Stimulated activated CD4-positive, alpha-beta T cell treated with anti-CD3 and anti-CD28 coated beads, Interleukin-4, amount 100 ng/mL, for 4 hours (primary cell): ENCODE results near the gene ATP11A.
"Not testable (repeated sequence)": the region's sequence is repeated elsewhere in the genome, so short reads cannot be mapped to it uniquely, and the experiment has no call there.

Experiments used
- DNase-seq, 2 experiments: peaks; one replicate each; pipeline ENCODE4 v3.0.0-alpha.2; 2020

Gene ATP11A

DNA sequence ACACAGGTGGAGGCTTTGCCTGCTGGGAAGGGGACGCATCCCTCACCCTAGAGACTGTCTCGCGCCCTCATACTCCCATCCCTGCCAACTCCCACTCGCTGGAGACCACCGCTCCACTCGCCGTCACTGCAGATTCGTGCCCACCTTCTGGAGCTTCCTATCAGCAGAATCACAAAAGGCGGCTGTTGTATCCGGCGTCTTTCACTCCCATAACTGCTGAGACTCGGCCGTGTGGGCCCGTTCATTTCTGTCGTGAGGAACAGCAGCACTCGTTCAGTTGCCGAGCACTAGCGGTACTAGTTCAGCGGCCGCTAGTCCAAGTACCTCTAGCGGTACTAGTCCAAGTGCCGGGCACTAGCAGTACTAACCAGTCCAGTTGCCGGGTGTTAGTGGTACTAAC, 154.6 kb downstream of the ATP11A start:
- no peak for DNase-seq

DNA sequence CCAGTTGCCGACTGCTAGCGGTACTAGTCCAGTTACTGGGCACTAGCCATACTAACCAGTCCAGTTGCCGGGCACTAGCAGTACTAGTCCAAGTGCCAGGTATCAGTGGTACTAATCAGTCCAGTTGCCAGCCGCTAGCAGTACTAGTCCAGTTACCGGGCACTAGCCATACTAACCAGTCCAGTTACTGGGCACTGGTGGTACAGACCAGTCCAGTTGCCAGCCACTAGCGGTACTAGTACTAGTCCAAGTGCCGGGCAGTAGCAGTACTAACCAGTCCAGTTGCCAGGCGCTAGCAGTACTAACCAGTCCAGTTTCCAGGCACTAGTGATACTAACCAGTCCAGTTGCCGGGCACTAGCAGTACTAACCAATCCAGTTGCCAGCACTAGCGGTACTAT, 155.0 kb downstream of the ATP11A start:
- no peak for DNase-seq

DNA sequence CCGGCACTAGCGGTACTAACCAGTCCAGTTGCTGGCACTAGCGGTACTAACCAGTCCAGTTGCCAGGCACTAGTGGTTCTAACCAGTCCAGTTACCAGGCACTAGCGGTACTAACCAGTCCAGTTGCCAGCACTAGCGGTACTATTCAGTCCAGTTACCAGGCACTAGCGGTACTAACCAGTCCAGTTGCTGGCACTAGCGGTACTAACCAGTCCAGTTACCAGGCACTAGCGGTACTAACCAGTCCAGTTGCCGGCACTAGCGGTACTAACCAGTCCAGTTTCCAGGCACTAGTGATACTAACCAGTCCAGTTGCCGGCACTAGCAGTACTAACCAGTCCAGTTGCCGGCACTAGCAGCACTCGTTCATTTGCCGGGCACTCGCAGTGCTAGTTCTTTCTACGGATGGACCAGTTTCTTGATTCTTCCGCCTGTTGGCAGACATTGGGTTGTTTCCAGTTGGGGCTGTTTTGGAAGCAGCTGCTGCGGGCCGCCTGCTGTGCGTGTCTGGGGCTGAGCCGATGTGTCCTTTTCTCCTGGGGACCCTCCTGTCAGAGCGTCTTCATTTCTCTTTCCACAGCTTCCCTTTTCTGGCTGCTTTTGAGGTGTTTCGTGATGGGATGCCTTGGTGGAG, 155.8 kb downstream of the ATP11A start:
- DNase-seq = no peak

DNA sequence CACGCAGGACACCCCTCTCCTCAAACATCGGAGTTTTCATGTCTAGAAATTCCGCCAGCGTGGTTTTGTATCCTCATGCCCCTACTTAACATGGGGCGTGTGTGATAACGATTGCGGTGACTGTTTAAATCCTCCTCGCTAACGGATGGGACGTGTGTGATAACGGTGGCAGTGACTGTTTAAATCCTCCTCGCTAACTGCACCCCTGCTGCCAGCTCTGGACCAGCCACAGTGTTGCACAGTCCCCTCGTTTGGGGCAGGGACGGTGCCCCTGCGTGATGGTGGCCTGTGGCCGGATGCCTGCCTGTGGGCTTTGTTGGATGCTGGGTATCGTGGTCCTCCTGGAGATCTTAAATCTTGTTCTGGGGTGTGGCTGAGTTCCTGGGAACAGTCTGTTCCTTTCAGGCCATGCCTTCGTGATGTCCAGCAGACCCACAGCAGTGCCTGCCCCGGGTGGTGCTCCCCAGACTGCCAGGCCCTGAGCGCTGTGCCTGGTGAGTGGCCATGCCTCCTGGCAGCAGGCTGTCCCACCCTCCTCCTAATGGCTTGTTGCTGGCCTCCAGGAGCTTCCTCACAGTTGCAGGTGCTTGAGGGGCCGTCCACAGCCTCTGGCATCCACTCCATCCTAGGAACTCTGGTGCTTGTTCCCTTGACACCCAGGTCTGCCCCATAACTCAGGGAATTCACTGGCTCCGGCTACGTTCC, 156.7 kb downstream of the ATP11A start:
- no peak for DNase-seq

DNA sequence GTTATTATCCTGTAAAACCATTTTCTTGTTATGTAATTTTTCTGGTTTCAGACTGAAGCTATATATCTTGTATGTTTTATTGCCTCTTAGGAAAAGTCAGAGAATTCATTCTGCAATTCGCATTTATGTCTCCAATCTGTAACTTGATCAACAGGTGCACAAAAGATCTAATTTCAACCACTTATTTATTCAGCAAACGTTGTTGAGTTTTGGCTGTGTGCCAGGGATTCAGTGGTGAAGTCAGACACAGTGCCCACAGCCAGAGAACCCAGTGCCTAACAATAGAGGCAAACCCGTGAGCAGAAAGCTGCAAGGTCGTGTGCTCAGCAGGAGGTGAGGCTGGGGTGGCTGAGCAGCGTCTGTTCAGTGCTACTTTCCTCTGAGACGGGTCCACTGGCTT, 159.7 kb downstream of the ATP11A start:
- no peak for DNase-seq

DNA sequence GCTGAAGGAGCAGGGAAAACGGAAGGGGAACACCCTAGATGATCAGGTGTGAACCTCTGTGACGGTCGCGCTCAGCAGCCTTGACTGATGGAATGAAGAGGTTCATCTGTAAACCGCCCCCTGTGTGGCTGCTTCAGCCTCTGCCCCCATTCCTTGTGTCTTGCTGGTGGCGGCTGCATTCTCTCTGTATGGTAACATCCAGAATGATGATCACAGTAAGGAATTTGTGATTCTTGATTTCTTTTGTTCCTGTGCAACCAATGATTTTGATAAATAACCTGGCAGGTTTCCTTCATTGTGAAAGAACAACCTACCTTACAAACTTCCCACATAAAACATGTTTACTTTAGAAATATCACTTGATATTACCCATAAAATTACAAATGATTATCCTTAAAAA, 160.4 kb downstream of the ATP11A start:
- no peak for DNase-seq

DNA sequence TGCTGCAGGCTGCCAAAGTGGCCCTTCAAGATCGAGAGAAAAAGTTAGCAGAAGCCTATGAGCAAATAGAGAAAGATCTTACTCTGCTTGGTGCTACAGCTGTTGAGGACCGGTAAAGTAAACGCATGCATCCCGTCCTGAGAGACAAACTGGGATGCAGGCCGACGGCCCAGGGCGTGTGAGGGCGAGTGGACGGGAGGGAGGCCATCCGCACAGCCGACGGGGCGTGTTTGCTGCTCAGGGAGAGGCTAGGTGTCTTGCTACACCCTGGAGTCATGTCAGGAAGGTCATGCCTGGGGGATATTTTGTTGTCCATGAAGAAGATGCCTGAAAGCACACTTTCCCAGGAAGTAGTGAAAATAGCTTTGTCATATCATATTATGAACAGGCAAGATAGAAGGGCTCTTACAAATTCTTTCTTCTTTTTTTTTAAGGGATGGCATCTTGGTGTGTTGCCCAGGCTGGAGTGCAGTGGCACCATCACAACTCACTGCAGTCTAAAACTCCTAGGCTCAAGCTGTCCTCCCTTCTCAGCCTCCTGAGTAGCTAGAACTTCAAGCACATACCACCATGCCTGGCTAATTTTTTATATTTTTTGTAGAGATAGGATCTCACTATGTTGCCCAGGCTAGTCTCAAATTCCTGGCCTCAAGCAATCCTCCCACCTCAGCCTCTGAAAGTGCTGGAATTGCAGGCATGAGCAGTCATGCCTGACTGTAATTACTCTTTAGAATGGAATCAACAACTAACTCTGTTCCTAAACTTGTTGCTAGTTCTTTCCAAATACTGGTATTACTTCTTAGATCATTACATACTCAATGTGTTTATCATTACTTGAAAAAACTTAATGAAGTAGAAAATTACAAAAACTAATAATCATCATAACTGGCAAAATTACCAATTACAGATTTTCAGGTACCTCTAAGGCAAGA, 161.5 kb downstream of the ATP11A start:
- DNase-seq = no peak

DNA sequence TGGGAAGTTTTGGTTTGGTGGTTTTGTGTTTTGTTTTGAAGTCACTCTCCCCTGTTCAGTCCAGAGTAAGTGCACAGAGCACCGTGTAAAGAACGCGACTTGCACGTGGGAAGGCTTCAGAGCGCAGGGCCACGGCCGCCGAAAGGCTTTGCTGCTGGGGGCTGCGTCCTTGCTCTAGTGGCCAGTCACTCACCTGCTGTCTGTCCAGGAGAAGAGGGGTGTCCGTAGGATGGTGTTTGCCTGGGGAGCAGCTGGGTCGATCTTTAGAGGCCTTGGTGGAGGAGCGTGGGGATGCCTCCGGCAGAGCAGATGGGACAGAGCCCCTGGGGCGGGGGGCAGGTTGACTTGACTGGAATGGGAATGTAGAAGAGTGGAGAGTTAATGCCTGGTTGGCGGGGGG, 162.6 kb downstream of the ATP11A start:
- no peak for DNase-seq

DNA sequence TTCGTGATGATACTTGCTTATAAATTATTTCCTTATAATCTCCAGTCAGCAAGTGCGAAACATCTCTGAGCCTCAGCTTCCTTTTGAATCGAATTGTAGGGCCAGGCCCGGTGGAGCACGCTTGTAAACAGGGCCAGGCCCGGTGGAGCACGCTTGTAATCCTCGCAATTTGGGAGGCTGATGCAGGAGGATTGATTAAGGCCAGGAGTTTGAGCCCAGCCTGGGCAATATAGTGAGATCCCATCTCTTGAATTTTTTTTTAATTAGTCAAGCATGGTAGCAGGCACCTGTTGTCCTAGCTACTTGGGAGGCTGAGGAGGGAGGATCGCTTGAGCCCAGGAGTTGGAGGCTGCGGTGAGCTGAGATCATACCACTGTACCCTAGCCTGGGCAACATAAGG, 163.0 kb downstream of the ATP11A start:
- no peak for DNase-seq

DNA sequence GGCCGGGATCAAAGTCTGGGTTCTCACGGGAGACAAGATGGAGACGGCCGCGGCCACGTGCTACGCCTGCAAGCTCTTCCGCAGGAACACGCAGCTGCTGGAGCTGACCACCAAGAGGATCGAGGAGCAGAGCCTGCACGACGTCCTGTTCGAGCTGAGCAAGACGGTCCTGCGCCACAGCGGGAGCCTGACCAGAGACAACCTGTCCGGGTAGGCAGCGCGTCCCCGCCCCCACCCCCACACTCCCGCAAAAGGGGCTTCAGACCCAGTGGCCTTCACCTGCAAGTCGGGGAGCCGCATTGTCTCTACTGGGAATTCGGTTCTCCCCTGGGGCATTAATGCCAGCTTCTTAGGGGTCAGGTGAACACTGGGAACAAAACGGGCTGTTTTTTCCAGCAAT, 164.5 kb downstream of the ATP11A start:
- DNase-seq = no peak

DNA sequence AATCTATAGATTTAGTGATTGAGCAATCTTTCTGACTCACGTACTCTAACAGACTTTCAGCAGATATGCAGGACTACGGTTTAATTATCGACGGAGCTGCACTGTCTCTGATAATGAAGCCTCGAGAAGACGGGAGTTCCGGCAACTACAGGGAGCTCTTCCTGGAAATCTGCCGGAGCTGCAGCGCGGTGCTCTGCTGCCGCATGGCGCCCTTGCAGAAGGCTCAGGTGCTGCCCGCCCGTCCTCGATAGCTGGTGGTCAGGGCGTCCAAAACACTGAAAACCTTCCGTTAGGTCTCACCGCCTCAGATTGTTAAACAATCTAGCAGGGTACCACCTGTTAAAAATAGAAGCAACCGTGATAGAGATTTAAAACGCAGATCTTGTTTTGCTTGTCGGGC, 166.0 kb downstream of the ATP11A start:
- no peak for DNase-seq

DNA sequence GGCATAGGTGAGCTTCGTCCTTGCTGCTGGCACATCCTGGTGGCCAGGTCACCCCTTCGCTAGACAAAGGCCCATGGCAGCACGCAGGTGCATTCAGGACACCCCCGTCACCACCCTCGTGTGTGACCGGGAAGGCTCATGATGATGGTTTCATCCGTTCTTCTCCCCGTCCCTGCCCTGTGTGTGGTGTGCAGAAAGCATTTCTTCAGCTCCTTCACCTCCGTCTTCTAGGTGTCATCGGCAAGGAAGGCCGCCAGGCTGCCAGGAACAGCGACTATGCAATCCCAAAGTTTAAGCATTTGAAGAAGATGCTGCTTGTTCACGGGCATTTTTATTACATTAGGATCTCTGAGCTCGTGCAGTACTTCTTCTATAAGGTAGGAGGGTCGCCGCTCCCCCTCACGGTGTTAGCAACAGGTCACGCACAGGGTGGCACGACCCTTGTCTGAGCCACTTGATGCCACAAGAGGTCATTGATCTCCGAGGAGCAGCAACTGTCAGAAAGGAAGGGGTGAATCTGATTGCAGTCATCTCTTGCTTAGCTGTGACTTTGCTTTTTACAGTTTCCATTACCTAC, 168.2 kb downstream of the ATP11A start:
- no peak for DNase-seq

DNA sequence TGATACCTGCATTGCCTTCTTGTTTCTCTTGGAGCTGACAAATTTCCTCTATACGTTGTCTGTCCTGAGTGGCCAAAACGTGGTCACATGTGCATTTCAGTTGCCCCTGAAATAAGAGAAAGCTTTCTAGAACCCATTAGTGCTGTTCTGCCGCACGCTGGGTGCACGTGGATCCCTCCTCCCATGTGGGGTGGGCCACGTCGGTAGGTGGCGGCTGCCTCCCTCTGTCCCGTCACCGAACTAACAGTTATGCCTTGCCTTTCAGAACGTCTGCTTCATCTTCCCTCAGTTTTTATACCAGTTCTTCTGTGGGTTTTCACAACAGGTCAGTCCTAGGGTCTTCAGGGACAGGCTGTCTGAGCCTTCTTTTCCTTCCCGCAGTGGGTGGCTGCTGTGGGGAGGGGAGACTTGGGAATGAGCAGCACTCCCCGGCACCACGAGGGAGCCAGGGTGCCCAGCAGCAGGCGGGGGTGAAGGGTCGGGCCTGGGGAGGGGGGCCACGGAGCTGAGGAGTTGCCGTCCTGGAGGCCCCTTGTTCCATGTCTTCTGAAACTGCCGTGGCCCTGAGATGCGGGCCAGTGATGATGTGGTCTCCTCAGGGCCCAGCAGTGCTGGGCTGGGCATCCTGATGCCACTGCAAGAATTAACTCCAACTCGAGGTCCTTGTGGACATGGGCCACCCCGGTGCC, 169.4 kb downstream of the ATP11A start:
- no peak for DNase-seq

DNA sequence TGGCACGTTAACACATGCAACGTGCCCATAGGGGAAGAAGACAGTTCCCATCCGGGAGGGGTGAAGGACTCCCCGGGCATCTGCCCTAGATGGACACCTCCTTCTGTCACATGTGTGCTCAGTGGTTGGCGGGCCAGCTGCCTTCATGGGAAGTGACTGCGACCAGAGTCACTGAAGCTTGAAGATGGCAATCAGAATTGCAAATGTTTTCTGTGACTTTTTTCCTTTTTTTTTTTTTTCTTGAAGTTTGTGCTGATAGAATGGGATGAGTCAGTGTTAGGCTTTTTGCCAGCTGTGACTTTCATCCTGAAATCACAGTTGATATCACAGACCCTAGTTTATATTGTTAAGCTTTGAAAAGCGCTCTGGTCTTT, 170.0 kb downstream of the ATP11A start:
- DNase-seq = no peak

DNA sequence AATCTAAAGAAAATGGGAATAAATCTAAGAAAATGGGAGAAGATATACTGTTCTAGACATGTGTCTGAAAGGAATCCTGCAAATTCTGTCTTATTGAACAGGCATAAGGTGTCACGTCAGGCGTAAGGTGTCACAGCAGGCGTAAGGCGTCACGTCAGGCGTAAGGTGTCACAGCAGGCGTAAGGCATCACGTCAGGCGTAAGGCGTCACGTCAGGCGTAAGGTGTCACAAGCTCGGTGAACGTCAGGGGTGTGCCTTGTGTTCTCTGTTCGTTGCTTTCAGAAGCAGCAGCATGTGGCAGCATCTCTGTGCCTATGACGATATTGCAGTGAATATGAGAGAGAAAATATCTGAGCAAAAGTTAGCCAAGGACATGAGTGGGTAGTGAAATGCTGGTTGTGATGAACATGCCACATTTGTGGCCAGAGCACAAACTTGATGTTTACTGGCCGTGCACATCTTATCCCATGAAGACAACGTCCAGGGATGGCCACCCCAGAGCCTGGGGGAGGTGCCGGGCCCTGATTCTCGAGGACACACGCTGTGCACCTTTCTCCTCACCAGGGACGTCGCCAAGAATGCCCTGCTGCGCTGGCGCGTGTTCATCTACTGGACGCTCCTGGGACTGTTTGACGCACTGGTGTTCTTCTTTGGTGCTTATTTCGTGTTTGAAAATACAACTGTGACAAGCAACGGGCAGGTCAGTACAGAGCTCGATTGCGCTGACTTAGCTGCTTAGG, 172.2 kb downstream of the ATP11A start:
- DNase-seq = no peak

DNA sequence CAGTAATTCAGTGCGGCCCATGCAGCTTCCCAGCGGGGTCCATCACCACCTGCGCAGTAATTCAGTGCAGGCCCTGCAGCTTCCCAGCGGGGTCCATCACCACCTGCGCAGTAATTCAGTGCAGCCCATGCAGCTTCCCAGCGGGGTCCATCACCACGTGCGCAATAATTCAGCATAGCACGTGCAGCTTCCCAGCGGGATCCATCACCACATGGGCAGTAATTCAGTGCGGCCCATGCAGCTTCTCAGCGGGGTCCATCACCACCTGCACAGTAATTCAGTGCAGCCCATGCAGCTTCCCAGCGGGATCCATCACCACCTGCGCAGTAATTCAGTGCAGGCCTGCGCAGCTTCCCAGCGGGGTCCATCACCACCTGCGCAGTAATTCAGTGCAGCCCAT, 173.5 kb downstream of the ATP11A start:
- DNase-seq = not testable (repeated sequence)

DNA sequence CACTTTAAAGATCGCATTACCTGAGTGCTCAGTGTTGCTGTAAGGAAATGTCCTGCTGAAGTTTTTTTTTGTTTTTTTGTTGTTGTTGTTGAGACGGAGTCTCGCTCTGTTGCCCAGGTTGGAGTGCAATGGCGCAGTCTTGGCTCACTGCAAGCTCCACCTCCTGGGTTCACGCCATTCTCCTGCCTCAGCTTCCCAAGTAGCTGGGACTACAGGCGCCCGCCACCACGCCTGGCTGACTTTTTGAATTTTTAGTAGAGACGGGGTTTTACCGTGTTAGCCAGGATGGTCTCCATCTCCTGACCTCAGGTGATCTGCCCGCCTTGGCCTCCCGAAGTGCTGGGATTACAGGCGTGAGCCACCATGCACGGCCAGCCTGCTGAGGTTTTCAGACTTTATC, 175.6 kb downstream of the ATP11A start:
- DNase-seq = not testable (repeated sequence)

DNA sequence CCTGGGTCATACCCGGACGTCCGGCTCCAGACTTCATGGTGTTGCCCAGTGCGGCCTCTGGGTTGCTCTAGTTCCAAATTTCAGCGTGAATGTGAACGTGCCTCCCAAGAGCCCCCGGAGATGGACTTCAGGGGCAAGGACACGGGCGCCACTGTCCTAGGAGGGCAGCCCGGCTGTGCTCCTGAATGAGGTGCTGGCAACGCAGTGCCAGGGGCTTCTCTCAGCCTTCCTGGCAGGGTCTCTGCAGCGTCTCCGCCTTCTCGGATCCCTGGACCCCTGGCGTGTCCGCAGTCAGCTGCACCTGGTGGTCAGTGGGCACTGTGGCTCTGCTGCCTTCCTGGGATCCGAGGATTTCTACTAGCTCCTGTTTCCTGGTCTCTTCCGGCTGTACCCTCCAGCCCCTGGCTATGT, 177.5 kb downstream of the ATP11A start:
- DNase-seq = no peak

DNA sequence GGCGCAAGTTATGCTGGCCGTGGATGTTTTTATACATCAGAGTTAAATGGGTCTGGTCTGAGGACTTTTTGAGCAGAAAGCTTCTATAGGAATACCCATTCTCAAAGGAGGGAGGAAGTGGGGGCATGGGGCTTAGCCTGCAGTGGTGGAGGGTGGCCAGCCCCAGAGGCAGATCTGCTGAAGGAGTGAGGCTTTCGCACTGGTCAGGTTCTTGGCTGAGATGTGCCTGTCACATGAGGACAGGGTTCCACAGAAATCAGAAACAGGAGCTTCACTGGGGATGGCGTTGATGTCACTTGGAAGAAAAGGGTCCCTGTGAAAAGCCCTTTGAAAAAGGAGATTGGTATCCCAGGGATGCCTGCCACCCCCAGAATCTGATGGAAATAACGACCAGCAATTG, 178.5 kb downstream of the ATP11A start:
- DNase-seq = no peak

DNA sequence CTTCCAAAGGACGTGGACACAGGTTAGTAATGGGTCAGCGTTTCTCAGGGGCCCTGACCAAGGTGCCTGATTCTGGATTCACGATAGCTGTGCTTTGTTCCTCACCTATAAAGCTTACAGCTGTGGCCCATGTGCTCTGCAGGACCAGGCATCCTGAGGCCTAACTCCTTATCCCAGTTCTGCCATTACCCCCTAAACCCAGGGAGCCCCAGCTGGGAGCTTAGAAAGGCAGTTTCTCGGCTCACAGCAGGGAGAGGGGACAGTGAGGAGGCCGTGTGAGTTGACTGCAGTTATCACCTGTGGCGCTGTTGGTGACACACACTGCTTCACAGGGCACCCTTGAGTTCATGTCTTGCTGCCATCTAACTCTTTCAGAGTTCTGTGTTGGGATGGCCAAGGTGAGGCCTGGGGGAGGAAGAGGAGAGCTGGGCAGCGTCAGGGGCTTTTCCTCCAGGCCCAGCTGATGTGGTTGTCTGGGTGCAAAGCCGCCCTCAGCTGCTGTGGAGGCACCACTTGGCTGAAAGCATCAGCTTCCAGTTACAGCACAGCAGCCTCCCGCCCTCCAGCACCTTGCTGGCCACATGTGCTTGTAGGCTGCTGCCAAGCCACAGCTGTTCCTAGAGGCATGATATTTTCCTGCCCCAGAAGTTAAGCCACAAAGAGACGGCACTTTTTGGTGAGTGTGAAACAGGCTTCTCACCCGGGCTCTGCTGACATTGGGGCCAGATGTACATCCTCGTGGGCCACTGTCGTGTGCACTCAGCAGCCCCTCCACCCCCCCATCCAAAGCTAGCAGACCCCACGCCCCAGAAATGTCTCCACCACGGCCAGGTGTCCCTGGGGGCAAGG, 179.6 kb downstream of the ATP11A start:
- DNase-seq = no peak

DNA sequence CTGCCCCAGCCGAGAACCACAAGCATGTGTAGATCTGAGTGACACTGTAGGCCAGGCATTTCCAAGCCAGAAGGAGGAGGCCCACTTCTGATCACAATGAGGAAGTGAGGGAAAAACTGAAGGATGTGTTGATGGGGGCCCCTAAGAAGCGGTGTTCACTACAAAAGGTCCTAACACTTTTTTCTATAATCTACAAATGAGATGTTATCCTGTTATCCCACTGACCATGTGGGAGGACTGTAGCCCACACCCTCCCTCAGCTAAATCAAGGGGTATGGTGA, 180.2 kb downstream of the ATP11A start:
- DNase-seq = no peak
